Heart left ventricle (tissue), 16 donors: ENCODE measurements around the gene CDH5. TPM values are rescaled to one million over a fixed set of nuclear protein-coding genes. Genes with fewer than 3 reads are reported as not detected.

Experiments
- ATAC-seq, 4 donors: fragments of 200-7000 bp; cut with Tn5 transposase; one replicate each; pipeline ENCODE4 v1.9.1; 2020 to 2022; ENCODE audit warnings: moderate library complexity in 4 of 4, mild to moderate bottlenecking in 3 of 4, moderate number of reproducible peaks in 1 of 4
- DNase-seq, 5 donors: peaks; one replicate each; pipeline ENCODE4 v3.0.0-alpha.2; 2020
- H3K27ac ChIP-seq, 12 donors: fragments of 200-600 bp; sonication (generic) in 4 of 12; one replicate each; pipeline versions ENCODE4 v1.5.0 to v1.8.0; 2016 to 2022; ENCODE audit warnings: mild to moderate bottlenecking in 2 of 12
- H3K27me3 ChIP-seq, 9 donors: fragments of 200-600 bp; sonication (generic) in 2 of 9; one replicate each; pipeline versions ENCODE4 v1.5.1 to v1.8.0; 2016 to 2022; ENCODE audit warnings: mild to moderate bottlenecking in 3 of 9
- H3K36me3 ChIP-seq, 9 donors: fragments of 200-600 bp; sonication (generic) in 2 of 9; one replicate each; pipeline versions ENCODE4 v1.5.0 to v1.8.0; 2018 to 2022; ENCODE audit warnings: mild to moderate bottlenecking in 2 of 9
- H3K4me1 ChIP-seq, 12 donors: fragments of 200-600 bp; sonication (generic) in 4 of 12; one replicate each; pipeline versions ENCODE4 v1.5.0 to v1.8.0; 2016 to 2022; ENCODE audit warnings: mild to moderate bottlenecking in 3 of 12
- H3K4me3 ChIP-seq, 12 donors: fragments of 200-600 bp; sonication (generic) in 4 of 12; one replicate each; pipeline versions ENCODE4 v1.5.0 to v1.8.0; 2017 to 2022; ENCODE audit warnings: mild to moderate bottlenecking in 9 of 12, moderate library complexity in 4 of 12
- H3K9me3 ChIP-seq, 12 donors: fragments of 200-600 bp; sonication (generic) in 4 of 12; one replicate each; pipeline versions ENCODE4 v1.5.0 to v1.8.0; 2016 to 2022; ENCODE audit warnings: mild to moderate bottlenecking in 1 of 12
- CTCF ChIP-seq, 12 donors: fragments of 200-600 bp; sonication (generic) in 4 of 12; IDR thresholded peaks; one replicate each; pipeline versions ENCODE4 v1.5.0 to v1.8.0; 2018 to 2022; ENCODE audit warnings: antibody characterized with exemption in 12 of 12, mild to moderate bottlenecking in 5 of 12
- POLR2A ChIP-seq, 2 donors: fragments of 450-650 bp; IDR thresholded peaks; one replicate each; pipeline ENCODE4 v1.6.1; 2017; ENCODE audit warnings: antibody characterized with exemption in 2 of 2, mild to moderate bottlenecking in 2 of 2, moderate library complexity in 2 of 2
- WGBS, 4 donors: extraction: QIAGEN DNeasy Blood & Tissue Kit in 2 of 4; methylation state at CpG; one replicate each; pipeline versions ENCODE4 v1.1.5 to v1.1.7; 2013 to 2018; 5-methylcytosine and 5-hydroxymethylcytosine counted together
- intact Hi-C, 10 donors: fragments of 100-400 bp; cut with DNase I; formaldehyde crosslinking; loops; one replicate each; pipeline versions ENCODE4 v1.11.1 to v1.14.2; 2022
- polyA plus RNA-seq, 2 donors: library from polyadenylated mRNA; stranded (reverse); fragments of 200-250 nt; gene quantifications; one replicate each; pipeline ENCODE4 v1.2.3, GENCODE V29; 2013
- total RNA-seq, 9 donors: library from RNA; depleted of rRNA in 2 of 9; stranded (reverse); fragments of >200 nt in 2 of 9; fragmentation: NEBNext Ultra II Directional in 3 of 9; extraction: Animal tissue kit (Norgen Biotek cat#: 25700) in 3 of 9; gene quantifications; one replicate each; pipeline versions ENCODE4 v1.1.0 to v1.2.4, GENCODE V29; 2016 to 2023
- donor health status: ischemic (EF 13 %, LVEDD 7.1; RV severe dilation, severe dysfunction).
- donor health status: healthy with polysubstance abuse.
- donor health status: DM: no; HTN: yes; CAD: no.
- donor health status: DM: no; HTN: no; CAD: no.
- donor health status: ischemic (EF 25% LVEDD 6.9; RV normal size, moderate dysfunction).
- donor health status: ischemic (EF 25% LVEDD 5.7; RV mildly dilated, moderate dysfunction).
- donor health status: healthy.
- donor health status: DM: yes; HTN: yes; CAD: no.
- donor health status: ischemic (EF 35%, LVEDD 5.7; RV mildly dilated, moderate dysfunction).
- donor health status: nonischemic (EF 11% LVEDD 7.7; RV severe dilation, severe dysfunction).
- donor health status: DM: yes; HTN: yes; CAD: no.
- donor health status: PGD.
- donor health status: ischemic (EF 29% LVEDD 5.4; RV normal size, mild dysfunction).
- donor health status: nonischemic (EF 23%, LVEDD 6.1; RV moderate dilation, normal function).

The CDH5 gene
- total and polyA plus RNA-seq, 11 donors: 24.9 to 135 (median 62.3) TPM

GRCh38 chr16:66402591-66403230 is 36.2 kb downstream of the CDH5 start:
- Histone ChIP-seq H3K36me3 (peaks cover 0 to 48% (median 15%) of the 10 kb centered on the region in 9 donors), H3K4me3 (no peak overlapping the region), H3K27me3 (no peaks in the 10 kb centered on the region), H3K9me3 (peaks cover 0 to 6% (median 0%) of the 10 kb centered on the region in 12 donors), H3K4me1 (peaks cover 4 to 44% (median 20%) of the 10 kb centered on the region in 12 donors), H3K27ac (no peak overlapping the region)
- intact Hi-C loops: loop anchor here in 9 of 10 donors (5.0 to 10.0 kb wide), 5 partner anchors 40 to 462 kb away; partner anchors contain the start of genes CMTM3 (in 3 of the 9) and DYNC1LI2 (in 1 of the 9)
- ATAC-seq (no peak), DNase-seq (no peak)
- WGBS, 4 donors: 82 to 92% (median 89%) methylated on average over 39 to 61 of the region's 61 CpGs
- no peak for TF ChIP-seq POLR2A (IDR thresholded peaks at IDR 0.05)
- no peak for TF ChIP-seq CTCF (IDR thresholded peaks at IDR 0.05)

GRCh38 chr16:66403531-66404145 is 37.1 kb downstream of the CDH5 start:
- TF ChIP-seq CTCF (IDR thresholded peaks at IDR 0.05): no peak
- Histone ChIP-seq H3K4me1 (peaks cover 4 to 51% (median 29%) of the 10 kb centered on the region in 12 donors), H3K4me3 (no peak overlapping the region), H3K27me3 (no peaks in the 10 kb centered on the region), H3K9me3 (peaks cover 0 to 6% (median 0%) of the 10 kb centered on the region in 12 donors), H3K36me3 (peaks cover 0 to 40% (median 15%) of the 10 kb centered on the region in 9 donors), H3K27ac (no peak overlapping the region)
- 71 to 88% (median 80%) methylated on average over 5 of the region's 5 CpGs for WGBS, 4 donors
- DNase-seq (no peak), ATAC-seq (no peak)
- intact Hi-C loops: loop anchor here in 9 of 10 donors (2.0 to 10.0 kb wide), 6 partner anchors 41 to 461 kb away; partner anchors contain the start of genes CMTM3 (in 3 of the 9) and DYNC1LI2 (in 1 of the 9)

GRCh38 chr16:66405057-66405783 is 38.7 kb downstream of the CDH5 start:
- DNase-seq (no peak), ATAC-seq (no peak)
- Histone ChIP-seq H3K9me3 (peaks cover 0 to 6% (median 0%) of the 10 kb centered on the region in 12 donors), H3K36me3 (peaks cover 0 to 31% (median 15%) of the 10 kb centered on the region in 9 donors), H3K4me3 (no peak overlapping the region), H3K27ac (no peak overlapping the region), H3K4me1 (peaks cover 4 to 42% (median 33%) of the 10 kb centered on the region in 12 donors), H3K27me3 (no peaks in the 10 kb centered on the region)
- intact Hi-C loops: loop anchor here (2.0 to 10.0 kb wide), 11 partner anchors 48 to 462 kb away; partner anchors contain the start of genes CMTM3 (in 5 of the 10), CKLF (in 1 of the 10), DYNC1LI2 (in 1 of the 10) and TK2 (in 1 of the 10)
- WGBS, 4 donors: 81 to 91% (median 90%) methylated on average over 2 of the region's 2 CpGs
- no peak for TF ChIP-seq CTCF (IDR thresholded peaks at IDR 0.05)
- TF ChIP-seq POLR2A (IDR thresholded peaks at IDR 0.05): no peak
